ENCODE data around the gene MAFG.

The MAFG gene

DNA sequence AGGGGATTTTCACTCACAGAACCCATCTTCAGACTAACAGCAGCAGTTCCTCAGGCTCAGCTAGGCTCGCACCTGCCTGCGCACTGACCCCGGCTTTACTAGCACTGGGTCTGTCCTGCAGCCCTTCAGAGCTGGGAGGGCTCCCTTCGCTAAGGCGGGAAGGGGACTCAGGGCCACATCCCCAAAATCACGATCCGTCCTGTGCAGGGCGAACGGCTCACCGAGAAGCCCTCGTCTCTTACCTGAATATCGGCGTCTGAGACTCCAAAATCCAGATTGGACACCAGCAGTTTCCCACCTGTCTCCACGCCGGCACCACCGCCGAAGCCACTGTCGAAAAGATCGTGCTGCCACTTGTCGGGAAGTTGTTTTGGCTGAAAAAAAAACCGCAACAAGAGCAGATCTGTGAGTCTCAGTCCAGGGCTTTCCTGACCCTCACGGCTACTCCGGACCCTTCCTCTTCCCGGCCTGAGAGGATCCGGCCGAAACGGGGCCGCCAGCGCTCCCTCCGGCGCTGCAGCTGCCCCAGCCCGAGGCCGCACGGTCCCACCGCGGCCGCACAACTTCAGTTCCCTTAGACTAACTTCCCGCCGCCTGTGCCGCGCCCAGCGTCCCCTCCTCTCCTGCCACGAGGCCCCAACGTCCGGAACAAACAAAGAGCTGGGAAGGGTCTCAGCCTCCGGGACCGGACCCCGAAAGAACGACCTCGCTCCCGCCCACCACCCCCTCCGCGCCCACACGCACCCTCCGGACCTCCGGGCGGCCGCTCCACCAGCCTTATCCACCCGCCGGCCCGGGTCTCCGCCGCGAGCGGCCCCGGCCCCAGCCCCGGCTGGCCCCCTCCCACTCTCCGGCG lies 36.9 kb downstream of the MAFG start:
- DNase-seq: peak in 1 of 5 experiments; percentile 50

DNA sequence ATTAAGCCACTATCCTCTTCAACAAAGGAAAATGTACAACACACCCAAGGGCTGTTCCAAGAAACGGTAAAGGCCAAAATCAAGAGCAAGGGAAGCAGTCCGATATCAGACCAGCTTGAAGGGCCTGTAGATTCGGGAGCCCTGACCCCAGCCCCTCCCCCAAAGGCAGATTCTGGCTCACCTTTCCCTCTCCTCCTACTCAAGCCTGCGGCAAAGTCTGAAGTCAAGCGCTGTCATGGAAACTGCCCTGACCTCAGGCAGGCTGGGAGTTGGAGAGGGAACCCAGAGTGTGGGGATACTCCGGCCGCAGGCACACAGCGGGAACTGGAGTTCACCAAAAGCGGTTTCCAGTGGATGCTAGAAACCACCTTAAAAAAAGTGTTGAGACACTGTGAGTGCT lies 37.9 kb downstream of the MAFG start:
- no peak for DNase-seq

DNA sequence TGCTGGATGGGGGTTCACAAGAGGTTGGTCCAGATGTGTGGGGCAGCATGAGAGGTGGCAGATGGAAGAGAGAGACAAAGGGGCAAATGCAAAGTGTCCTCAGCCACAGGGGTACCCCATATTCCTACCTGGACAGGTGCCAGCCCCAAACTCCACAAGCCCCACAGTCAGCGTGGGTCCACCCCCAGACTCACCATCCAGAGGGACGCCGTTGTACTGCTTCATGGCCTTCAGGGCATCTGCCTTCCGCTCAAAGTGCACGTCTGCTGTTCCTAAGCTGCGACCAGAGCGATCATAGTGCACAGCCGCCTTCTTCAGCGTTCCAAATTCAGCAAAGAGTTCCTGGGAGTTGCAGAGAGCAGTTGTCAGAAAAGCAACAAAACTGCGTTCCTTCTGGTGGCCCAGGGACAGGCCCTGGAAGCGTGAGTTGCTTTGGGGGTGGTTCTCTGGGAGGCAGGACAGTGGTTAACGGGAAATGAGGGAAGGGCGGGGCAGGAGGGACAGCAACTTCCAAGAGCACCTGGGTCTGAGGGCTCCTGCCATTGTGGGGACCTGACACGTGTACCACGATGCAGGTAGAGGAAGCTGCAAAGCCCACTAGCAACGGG lies 38.4 kb downstream of the MAFG start:
- DNase-seq: no peak

DNA sequence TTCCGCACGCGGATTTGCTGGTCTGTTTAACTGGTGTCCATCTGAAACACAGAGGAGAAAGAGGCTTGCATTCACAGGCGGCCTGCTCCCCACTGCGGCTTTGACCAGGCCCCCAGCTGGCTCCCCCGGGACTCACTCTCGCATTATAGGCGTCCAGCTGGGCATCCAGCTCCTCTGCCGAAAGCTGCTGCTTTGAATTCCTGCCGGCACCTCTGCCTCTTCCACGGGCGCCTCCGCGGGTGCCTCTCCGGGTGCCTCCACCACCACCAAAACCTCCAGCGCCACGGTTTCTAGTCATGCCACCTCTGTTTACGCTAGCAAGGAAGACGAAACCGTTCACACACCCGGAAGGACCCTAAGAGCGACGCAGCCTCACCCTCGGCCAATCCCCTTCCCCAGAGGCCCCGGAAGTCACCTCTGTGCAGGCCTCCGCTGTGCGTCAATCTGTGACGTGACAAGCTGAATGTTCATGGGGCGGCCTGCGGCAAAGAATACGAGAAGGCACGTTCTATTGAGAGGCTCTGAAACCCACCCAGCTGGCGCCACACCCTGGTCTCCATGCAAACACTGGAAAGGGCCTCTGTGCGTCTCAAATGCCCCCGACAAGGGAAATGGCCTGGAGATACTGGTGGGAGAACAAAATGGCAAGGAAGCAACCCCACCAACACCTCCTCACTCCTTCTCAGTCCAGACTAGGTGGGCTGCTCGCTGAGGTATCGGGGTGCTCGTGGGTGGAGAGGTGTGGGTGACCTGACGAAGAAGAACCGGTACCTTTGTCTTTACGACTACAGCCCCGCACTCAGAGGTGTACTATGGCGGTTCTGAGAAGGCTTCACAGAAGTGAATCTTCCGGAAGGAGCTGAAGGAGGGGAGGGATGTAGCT lies 39.2 kb downstream of the MAFG start:
- no peak for DNase-seq

GRCh38 chr17:81885869-81886548 lies 41.5 kb downstream of the MAFG start:
- DNase-seq: no peak

DNA sequence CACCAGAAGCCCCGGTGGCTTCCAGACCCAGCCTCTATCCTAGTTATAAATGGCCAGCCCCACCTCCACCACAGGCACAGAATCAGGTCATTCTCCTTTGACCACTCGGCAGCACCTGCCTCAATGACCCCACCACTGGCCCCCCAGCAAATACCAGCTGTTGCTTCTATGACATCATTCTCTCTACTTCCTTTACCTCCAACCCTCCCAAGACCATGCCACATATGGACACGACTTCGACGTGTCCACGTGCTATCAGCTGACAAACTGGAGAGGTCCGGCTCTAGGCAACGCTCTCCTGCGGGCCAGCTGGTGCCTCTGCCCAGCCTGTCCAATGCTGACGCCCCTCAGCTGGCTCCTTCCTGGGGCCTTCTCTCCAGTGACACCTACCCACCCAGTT lies 42.1 kb downstream of the MAFG start:
- DNase-seq: no peak

- DNase-seq: no peak
Measured at GRCh38 chr17:81884968-81885367, 42.6 kb downstream of the MAFG start.

GRCh38 chr17:81884520-81884919 lies 43.0 kb downstream of the MAFG start:
- no peak for DNase-seq

GRCh38 chr17:81879121-81879520 lies 48.4 kb downstream of the MAFG start:
- DNase-seq: no peak

DNA sequence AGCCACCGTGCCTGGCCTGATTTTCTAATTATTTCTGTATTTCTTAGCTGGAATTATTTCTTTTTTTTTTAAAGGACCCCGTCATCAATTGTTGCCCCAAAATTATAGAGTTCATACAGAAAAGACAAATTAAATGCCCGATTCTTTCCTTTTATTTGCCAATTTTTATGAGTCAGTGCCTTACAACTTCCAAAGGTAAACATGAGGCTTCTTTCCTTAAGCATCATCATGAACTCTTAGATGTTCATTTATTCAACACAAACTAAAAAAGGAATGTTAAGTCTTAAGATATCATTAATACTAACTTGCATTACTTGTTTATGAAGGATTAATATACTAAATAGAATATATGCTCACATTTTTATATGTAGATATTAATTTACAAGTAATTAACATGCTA lies 49.2 kb downstream of the MAFG start:
- no peak for DNase-seq

DNA sequence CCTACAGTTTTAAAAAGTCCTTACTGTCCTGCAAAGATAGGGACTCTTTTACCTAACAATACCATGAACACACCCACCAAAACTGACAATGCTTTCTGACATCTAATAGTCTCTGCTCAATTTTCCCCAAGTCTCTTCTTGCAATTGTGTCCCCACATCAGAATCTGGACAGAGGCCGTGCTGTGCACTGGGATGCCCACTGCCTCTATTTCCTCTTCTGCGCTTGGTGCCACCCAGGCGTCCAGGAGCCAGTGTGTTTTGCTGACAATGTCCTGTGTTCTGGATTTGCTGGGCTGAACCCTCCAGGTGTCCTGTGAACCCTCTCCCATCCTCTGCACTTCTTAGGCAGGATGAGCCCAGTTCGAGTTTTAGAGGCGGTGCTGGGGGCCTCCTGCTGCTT lies 50.0 kb downstream of the MAFG start:
- no peak for DNase-seq

- DNase-seq: peak; percentile 92 to 95 (median 93)
Measured at GRCh38 chr17:81871387-81872230, 55.9 kb downstream of the MAFG start.

DNA sequence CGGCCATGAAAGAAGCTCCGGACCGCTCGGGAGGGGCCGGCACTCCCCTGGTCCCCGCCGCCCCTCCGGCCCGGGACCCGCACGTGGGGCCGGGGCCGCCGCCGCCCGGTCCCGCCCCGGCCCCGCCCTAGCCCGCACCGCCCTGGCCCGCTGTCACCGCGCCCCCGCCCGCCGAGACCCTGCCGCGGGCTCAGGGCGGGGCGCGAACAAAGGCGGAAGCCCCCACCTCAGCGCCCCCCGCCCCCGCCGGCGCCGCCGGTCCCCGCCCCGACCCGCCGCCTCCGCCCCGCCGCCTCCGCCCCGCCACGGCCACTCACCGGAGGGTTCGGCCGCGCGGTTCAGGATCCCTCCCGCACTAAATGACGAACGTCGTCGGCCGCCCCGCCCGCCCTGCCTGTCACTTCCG lies 56.6 kb downstream of the MAFG start, which contains the start of gene ARHGDIA:
TSS of gene ARHGDIA (minus strand) at position 357 of the 406 bp plus-strand sequence. CDS start 1,407 bp downstream, outside the sequence.
- DNase-seq: no peak

DNA sequence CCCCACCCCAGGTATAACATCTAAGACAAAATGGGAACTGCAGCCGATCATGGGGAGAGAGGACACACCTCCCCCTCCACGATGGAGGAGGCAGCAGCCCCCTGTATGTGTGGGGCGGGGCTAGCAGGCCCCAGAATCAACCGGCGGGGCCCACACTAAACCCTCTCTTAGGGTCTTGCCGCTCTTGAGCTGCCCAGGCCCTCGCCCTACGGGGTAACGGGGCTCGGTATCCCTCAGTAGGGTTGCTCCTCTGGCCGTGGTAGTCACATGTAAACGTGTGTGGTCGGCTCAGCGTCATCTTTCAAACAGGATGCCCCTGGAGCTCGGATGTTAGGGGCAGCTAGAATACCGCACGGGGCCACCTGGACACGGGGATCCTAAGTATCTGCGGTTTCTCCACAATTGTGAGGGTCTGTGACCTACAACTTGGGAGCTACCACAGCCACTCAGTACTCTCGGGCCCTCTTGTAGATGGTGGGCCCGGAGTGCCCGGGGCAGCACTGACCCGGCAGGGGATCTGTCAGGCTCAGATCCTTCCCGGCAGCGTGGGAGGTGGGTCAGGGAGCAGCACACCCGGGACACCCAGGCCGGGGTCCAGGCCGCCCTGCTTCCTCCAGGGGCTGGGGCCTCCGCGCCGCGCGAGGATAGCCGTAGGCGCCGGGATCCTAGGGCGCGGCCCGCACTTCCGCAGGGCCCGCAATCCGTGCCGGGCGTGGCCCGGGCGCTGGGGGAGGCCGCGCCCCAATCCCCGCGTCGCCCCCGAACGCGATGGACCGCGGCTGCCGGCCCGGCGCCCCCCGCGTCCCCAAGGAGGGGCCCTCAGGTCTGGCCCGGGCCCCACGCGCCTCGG lies 57.2 kb downstream of the MAFG start:
- peak in 2 of 5 experiments; percentile 36 to 83 for DNase-seq

GRCh38 chr17:81869221-81870130 lies 58.1 kb downstream of the MAFG start:
- peak in 2 of 5 experiments; percentile 14 to 48 for DNase-seq

DNA sequence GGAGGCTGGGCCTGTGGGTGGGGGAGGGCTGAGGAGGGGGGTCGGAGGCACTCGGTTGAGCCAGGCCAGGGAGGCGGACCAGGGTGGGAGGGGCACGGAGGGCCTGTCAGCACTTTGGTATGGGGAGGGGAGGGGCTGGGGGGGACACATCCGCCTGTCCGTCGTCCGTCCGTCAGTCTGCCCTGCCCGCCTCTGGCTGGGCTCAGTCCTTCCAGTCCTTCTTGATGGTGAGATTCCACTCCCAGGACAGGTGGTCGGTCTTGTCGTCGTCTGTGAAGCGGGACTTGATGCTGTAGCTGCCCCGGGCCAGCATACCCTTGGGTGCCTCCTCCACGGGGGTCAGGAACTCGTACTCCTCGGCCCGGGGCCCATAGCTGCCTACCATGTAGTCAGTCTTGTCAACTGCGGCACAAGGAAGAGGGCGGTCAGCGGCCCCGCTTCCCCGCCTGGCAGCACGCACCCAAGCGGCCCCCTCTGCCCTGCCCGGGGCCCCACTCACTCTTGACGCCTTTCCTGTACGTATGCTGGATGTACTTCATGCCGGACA lies 58.8 kb downstream of the MAFG start:
- no peak for DNase-seq
